HCT116 (cell line): ENCODE data around the gene SRPK3. TPM values are rescaled to one million over a fixed set of nuclear protein-coding genes. Genes with fewer than 3 reads are reported as not detected.

ENCODE experiments used
- ATAC-seq: fragments of 200-7000 bp; cut with Tn5 transposase; 2 replicates; pipeline ENCODE4 v1.9.1; 2020; ENCODE audit warnings: mild to moderate bottlenecking, moderate library complexity
- BruUV-seq: library from RNA; stranded (reverse); fragments of 400-500 nt; replicated peaks from 2 replicates; lab custom pipeline; 2021; lab: Mats Ljungman, UMichigan
- CTCF ChIA-PET: fragments of 300-600 bp; sonication (Branson Sonifier 250); formaldehyde crosslinking; loops from one replicate; lab custom pipeline; 2021; ENCODE audit warnings: antibody characterized with exemption; lab: Charles Lee
- POLR2A ChIA-PET: fragments of 300-600, 350-600 bp; sonication (Branson Sonifier 250); formaldehyde crosslinking; loops from one replicate; lab custom pipeline; 2021; ENCODE audit warnings: antibody characterized with exemption; lab: Charles Lee
- RAD21 ChIA-PET, 2 experiments: fragments of 300-600 bp; sonication (Branson Sonifier 250); formaldehyde crosslinking; loops; one replicate each; lab custom pipeline; 2023; ENCODE audit warnings: low total read pairs in 2 of 2; ENCODE audit not compliant: uncharacterized antibody in 2 of 2, unreplicated experiment in 2 of 2, low non-redundant PET in 1 of 2; lab: Charles Lee
- DNase-seq: peaks from one replicate; pipeline ENCODE4 v3.0.0-alpha.2; 2010; ENCODE audit warnings: low read depth, low spot score
- H2AFZ ChIP-seq: fragments of 200-600 bp; shearing (Covaris generic), sonication (generic); 2 replicates; pipeline ENCODE4 v1.6.1; 2017; ENCODE audit warnings: low read depth, mixed run types, mixed read lengths, antibody characterized with exemption, low read length; ENCODE audit not compliant: poor library complexity, severe bottlenecking
- H3K27ac ChIP-seq: 2 replicates; pipeline ENCODE4 v1.5.1; 2012; ENCODE audit warnings: low read depth, low read length
- H3K27me3 ChIP-seq: fragments of 200-600 bp; sonication (generic); 2 replicates; pipeline ENCODE4 v1.6.1; 2016; ENCODE audit warnings: mixed run types, low read length, mixed read lengths; ENCODE audit not compliant: insufficient read depth
- H3K36me3 ChIP-seq, 2 experiments: fragments of 200-500 bp in 1 of 2; fragments of 200-600 bp in 1 of 2; sonication (Bioruptor generic) in 1 of 2; sonication (generic) in 1 of 2; 2 replicates each; pipeline versions ENCODE4 v1.5.1 to v1.6.1; 2014 to 2016; ENCODE audit warnings: low read length in 2 of 2, inconsistent platforms in 1 of 2, mixed read lengths in 1 of 2, mixed run types in 1 of 2; ENCODE audit not compliant: insufficient read depth in 2 of 2, control insufficient read depth in 1 of 2
- H3K4me1 ChIP-seq, 2 experiments: fragments of 200-600 bp in 1 of 2; sonication (generic) in 1 of 2; 2 replicates each; pipeline versions ENCODE4 v1.5.1 to v1.6.1; 2012 to 2017; ENCODE audit warnings: low read length in 2 of 2, inconsistent platforms in 1 of 2, mild to moderate bottlenecking in 1 of 2, mixed read lengths in 1 of 2, mixed run types in 1 of 2, moderate library complexity in 1 of 2; ENCODE audit not compliant: insufficient read depth in 2 of 2, control insufficient read depth in 1 of 2
- H3K4me2 ChIP-seq: fragments of 200-600 bp; sonication (generic); 2 replicates; pipeline ENCODE4 v1.6.1; 2017; ENCODE audit warnings: mixed run types, low read length, mixed read lengths
- H3K4me3 ChIP-seq, 2 experiments: fragments of 200-600 bp in 1 of 2; sonication (generic) in 1 of 2; replicated peaks in 1 of 2; 2 replicates each; pipeline ENCODE4 v1.5.1; 2011 to 2016; ENCODE audit warnings: low read length in 2 of 2, control low read depth in 1 of 2, low read depth in 1 of 2, mild to moderate bottlenecking in 1 of 2, mixed read lengths in 1 of 2, mixed run types in 1 of 2
- H3K79me2 ChIP-seq: fragments of 200-600 bp; sonication (generic); 2 replicates; pipeline ENCODE4 v1.6.1; 2017; ENCODE audit warnings: mild to moderate bottlenecking, mixed run types, low read length, moderate library complexity, mixed read lengths; ENCODE audit not compliant: insufficient read depth
- H3K9ac ChIP-seq: fragments of 200-600 bp; sonication (generic); 2 replicates; pipeline ENCODE4 v1.6.1; 2016; ENCODE audit warnings: low read length, mixed read lengths
- H3K9me2 ChIP-seq: fragments of 200-600 bp; sonication (generic), shearing (Covaris generic); 2 replicates; pipeline ENCODE4 v1.6.1; 2017; ENCODE audit warnings: mixed run types, mild to moderate bottlenecking, moderate library complexity; ENCODE audit not compliant: insufficient read depth
- H3K9me3 ChIP-seq, 2 experiments: fragments of 200-500 bp in 1 of 2; fragments of 200-600 bp in 1 of 2; sonication (Bioruptor generic) in 1 of 2; sonication (generic) in 1 of 2; 2 replicates each; pipeline ENCODE4 v1.6.1; 2014 to 2017; ENCODE audit warnings: low read length in 2 of 2, mixed read lengths in 2 of 2, inconsistent platforms in 1 of 2, low read depth in 1 of 2, mild to moderate bottlenecking in 1 of 2, mixed run types in 1 of 2, moderate library complexity in 1 of 2; ENCODE audit not compliant: control insufficient read depth in 1 of 2, insufficient read depth in 1 of 2
- H4K20me1 ChIP-seq: fragments of 200-600 bp; sonication (generic), shearing (Covaris generic); 2 replicates; pipeline ENCODE4 v1.6.1; 2017; ENCODE audit warnings: mixed run types, mild to moderate bottlenecking, moderate library complexity; ENCODE audit not compliant: insufficient read depth
- CBX3 ChIP-seq: IDR thresholded peaks from 2 replicates; pipeline ENCODE4 v1.6.1; 2012; ENCODE audit warnings: low read depth
- CEBPB ChIP-seq: IDR thresholded peaks from 2 replicates; pipeline ENCODE4 v1.6.1; 2012; ENCODE audit warnings: low read depth
- CTCF ChIP-seq, 3 experiments: fragments of 200-600 bp in 1 of 3; sonication (generic) in 1 of 3; IDR thresholded peaks in 2 of 3; conservative IDR thresholded peaks in 1 of 3; 2 replicates each; pipeline ENCODE4 v1.5.1; 2012 to 2017; ENCODE audit warnings: low read depth in 2 of 3, low read length in 2 of 3, antibody characterized with exemption in 1 of 3, borderline replicate concordance in 1 of 3, control low read depth in 1 of 3, mild to moderate bottlenecking in 1 of 3, mixed read lengths in 1 of 3, mixed run types in 1 of 3, moderate library complexity in 1 of 3; ENCODE audit not compliant: insufficient read depth in 1 of 3
- EGR1 ChIP-seq: IDR thresholded peaks from 2 replicates; pipeline ENCODE4 v1.6.1; 2012; ENCODE audit warnings: low read depth
- EZH2phosphoT487 ChIP-seq: fragments of 200-600 bp; IDR thresholded peaks from 2 replicates; pipeline ENCODE4 v1.6.1; 2018; ENCODE audit warnings: antibody characterized with exemption, borderline replicate concordance
- FOSL1 ChIP-seq: IDR thresholded peaks from 2 replicates; pipeline ENCODE4 v1.6.1; 2012; ENCODE audit warnings: low read depth
- POLR2A ChIP-seq: IDR thresholded peaks from 2 replicates; pipeline ENCODE4 v1.7.0; 2011; ENCODE audit warnings: borderline replicate concordance; ENCODE audit not compliant: insufficient read depth, insufficient read length; ENCODE audit errors: extremely low read depth
- POLR2AphosphoS5 ChIP-seq: IDR thresholded peaks from 2 replicates; pipeline ENCODE4 v1.6.1; 2011; ENCODE audit warnings: mild to moderate bottlenecking, low read depth, low read length, moderate library complexity
- RAD21 ChIP-seq: IDR thresholded peaks from 2 replicates; pipeline ENCODE4 v1.6.1; 2012; ENCODE audit warnings: low read depth, mild to moderate bottlenecking
- YY1 ChIP-seq: IDR thresholded peaks from 2 replicates; pipeline ENCODE4 v1.6.1; 2011; ENCODE audit warnings: low read length, low read depth, moderate library complexity, mild to moderate bottlenecking; ENCODE audit not compliant: insufficient replicate concordance; ENCODE audit errors: extremely low read depth
- ZNF274 ChIP-seq: fragments of 200-500 bp; sonication (Bioruptor generic); IDR thresholded peaks from 2 replicates; pipeline ENCODE4 v1.6.1; 2014; ENCODE audit warnings: mild to moderate bottlenecking, low read depth, low read length, inconsistent platforms
- intact Hi-C: fragments of 100-400 bp; cut with micrococcal nuclease; formaldehyde crosslinking; loops from 2 replicates; pipeline ENCODE4 v1.10.0; 2022
- total RNA-seq: library from RNA; stranded (reverse); gene quantifications from one replicate; pipeline ENCODE4 v1.2.1, GENCODE V29; 2021; ENCODE audit not compliant: unreplicated experiment

SRPK3 gene
- total RNA-seq, 1 experiment from 2014 or later, result not detected

GRCh38 chrX:153804621-153805020 lies 23.8 kb downstream of the SRPK3 start:
- ATAC-seq, result no peak
- H3K4me3 ChIP-seq, result no peak overlapping the region
- intact Hi-C loops, result no loop called here
- no peak overlapping the region for H3K27ac ChIP-seq
- H3K9ac ChIP-seq, result no peak overlapping the region
- RAD21 ChIA-PET, result no interaction called here
- no peak overlapping the region for H3K4me2 ChIP-seq
- no peak overlapping the region for H2AFZ ChIP-seq
- POLR2A ChIA-PET, result no interaction called here
- BruUV-seq, result no TSS peak
- H3K79me2 ChIP-seq, result no peaks in the 10 kb centered on the region
- H3K36me3 ChIP-seq, result no peaks in the 10 kb centered on the region
- no peaks in the 10 kb centered on the region for H4K20me1 ChIP-seq
- H3K4me1 ChIP-seq, result no peaks in the 10 kb centered on the region
- no peaks in the 10 kb centered on the region for H3K9me3 ChIP-seq
- no peaks in the 10 kb centered on the region for H3K9me2 ChIP-seq
- CTCF ChIA-PET, result no interaction called here
- no peak for DNase-seq
- H3K27me3 ChIP-seq, result no peaks in the 10 kb centered on the region
- TF ChIP-seq CBX3 (no peak), POLR2AphosphoS5 (no peak)

GRCh38 chrX:153805436-153805835 lies 24.6 kb downstream of the SRPK3 start:
- Histone ChIP-seq H3K36me3 (no peaks in the 10 kb centered on the region), H3K9ac (no peak overlapping the region), H3K27ac (no peak overlapping the region), H2AFZ (no peak overlapping the region), H3K27me3 (no peaks in the 10 kb centered on the region), H3K9me2 (no peaks in the 10 kb centered on the region), H3K9me3 (no peaks in the 10 kb centered on the region), H3K79me2 (no peaks in the 10 kb centered on the region), H3K4me3 (no peak overlapping the region), H3K4me1 (no peaks in the 10 kb centered on the region), H3K4me2 (no peak overlapping the region), H4K20me1 (no peaks in the 10 kb centered on the region)
- ChIA-PET POLR2A (no interaction called here), CTCF (no interaction called here), RAD21 (no interaction called here)
- BruUV-seq, result no TSS peak
- TF ChIP-seq EGR1 (no peak), CTCF (IDR thresholded peaks at IDR 0.05 in 2 of 3, conservative IDR thresholded peaks at IDR 0.05 in 1 of 3; ENCODE audit: borderline replicate concordance in 1 of 3, insufficient read depth in 1 of 3, low read depth in 2 of 3, low read length in 2 of 3) (no peak), EZH2phosphoT487 (no peak), FOSL1 (no peak), RAD21 (no peak), YY1 (no peak), POLR2A (no peak), CEBPB (no peak), ZNF274 (no peak)
- ATAC-seq (no peak), DNase-seq (no peak)
- intact Hi-C loops, result no loop called here
